Measurements from ENCODE around the gene STK24.

DNA sequence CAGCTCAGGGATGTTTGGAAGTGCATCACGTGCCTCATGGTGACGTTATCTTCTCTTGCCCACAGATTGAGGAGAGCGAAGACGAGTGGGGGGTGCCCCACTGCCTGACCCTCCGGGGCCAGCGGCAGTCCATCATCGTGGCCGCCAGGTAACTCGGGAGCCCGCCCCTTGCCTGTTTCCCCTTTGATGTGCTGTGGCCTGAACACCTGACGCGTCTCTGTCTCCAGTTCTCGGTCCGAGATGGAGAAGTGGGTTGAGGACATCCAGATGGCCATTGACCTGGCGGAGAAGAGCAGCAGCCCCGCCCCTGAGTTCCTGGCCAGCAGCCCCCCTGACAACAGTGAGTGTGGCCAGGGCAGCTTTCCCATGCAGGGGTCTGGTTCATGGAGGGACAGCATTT, 137.0 kb downstream of the STK24 start:
- TF ChIP-seq POLR2A (IDR thresholded peaks at IDR 0.05; ENCODE audit: low read depth, low read length) (no peak), TAF1 (IDR thresholded peaks at IDR 0.05; ENCODE audit: borderline replicate concordance, low read depth, low read length) (no peak), POLR2AphosphoS5 (IDR thresholded peaks at IDR 0.05; ENCODE audit: low read depth, low read length) (no peak)

Data from GM12892 (cell line).